ENCODE data around the gene CAMKK2.

Gene CAMKK2

DNA sequence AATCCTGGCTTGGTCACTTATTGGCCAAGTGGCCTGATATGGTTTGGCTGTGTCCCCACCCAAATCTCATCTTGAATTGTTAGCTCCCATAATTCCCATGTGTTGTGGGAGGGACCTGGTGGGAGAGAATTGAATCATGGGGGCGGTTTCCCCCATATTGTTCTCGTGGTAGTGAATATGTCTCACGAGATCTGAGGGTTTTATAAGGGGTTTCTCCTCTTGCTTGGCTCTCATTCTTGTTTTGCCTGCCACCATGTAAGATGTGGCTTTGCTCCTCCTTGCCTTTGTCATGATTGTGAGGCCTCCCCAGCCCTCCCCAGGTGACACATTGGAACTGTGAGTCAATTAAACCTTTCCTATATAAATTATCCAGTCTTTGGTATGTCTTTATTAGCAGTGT is 105.4 kb downstream of the CAMKK2 start:
- Histone ChIP-seq H3K9me3 (ENCODE audit: severe bottlenecking) (no peaks in the 10 kb centered on the region), H3K27ac (no peak overlapping the region), H3K27me3 (ENCODE audit: insufficient read depth, low read depth, severe bottlenecking) (no peaks in the 10 kb centered on the region), H3K36me3 (no peaks in the 10 kb centered on the region), H3K4me3 (ENCODE audit: low read depth, low read length) (no peak overlapping the region)
- TF ChIP-seq, protein P1, sequence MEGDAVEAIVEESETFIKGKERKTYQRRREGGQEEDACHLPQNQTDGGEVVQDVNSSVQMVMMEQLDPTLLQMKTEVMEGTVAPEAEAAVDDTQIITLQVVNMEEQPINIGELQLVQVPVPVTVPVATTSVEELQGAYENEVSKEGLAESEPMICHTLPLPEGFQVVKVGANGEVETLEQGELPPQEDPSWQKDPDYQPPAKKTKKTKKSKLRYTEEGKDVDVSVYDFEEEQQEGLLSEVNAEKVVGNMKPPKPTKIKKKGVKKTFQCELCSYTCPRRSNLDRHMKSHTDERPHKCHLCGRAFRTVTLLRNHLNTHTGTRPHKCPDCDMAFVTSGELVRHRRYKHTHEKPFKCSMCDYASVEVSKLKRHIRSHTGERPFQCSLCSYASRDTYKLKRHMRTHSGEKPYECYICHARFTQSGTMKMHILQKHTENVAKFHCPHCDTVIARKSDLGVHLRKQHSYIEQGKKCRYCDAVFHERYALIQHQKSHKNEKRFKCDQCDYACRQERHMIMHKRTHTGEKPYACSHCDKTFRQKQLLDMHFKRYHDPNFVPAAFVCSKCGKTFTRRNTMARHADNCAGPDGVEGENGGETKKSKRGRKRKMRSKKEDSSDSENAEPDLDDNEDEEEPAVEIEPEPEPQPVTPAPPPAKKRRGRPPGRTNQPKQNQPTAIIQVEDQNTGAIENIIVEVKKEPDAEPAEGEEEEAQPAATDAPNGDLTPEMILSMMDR (IDR thresholded peaks at IDR 0.05; ENCODE audit: low read depth, low read length) = no peak
- DNase-seq = no peak

DNA sequence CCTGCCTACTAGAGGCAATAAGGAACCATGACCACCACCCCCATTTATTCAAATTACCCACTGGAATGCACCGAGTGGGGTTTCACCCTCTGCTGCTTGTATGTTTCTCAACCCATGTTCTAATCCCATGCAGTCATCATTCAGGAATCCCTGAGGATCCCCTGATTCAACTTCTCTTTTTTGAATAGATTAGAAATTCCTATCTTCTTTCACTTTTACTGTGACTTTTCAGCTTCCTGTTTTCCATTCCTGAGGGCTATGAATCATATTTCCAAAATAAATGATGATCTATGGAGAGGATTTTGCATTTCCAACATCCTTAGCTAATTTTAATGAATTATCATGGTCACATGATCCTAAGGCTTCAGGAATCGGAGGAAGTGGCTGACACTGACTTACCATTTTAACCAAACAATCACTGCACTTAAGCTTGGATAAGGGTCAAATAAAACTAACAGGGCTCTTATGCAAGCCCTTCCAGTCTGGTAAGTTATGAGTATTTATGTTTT is 105.9 kb downstream of the CAMKK2 start:
- Histone ChIP-seq H3K4me3 (ENCODE audit: low read depth, low read length) (no peak overlapping the region), H3K9me3 (ENCODE audit: severe bottlenecking) (no peaks in the 10 kb centered on the region), H3K36me3 (no peaks in the 10 kb centered on the region), H3K27me3 (ENCODE audit: insufficient read depth, low read depth, severe bottlenecking) (no peaks in the 10 kb centered on the region), H3K27ac (no peak overlapping the region)
- TF ChIP-seq, protein P1 (IDR thresholded peaks at IDR 0.05; ENCODE audit: low read depth, low read length) = no peak
- DNase-seq = no peak

DNA sequence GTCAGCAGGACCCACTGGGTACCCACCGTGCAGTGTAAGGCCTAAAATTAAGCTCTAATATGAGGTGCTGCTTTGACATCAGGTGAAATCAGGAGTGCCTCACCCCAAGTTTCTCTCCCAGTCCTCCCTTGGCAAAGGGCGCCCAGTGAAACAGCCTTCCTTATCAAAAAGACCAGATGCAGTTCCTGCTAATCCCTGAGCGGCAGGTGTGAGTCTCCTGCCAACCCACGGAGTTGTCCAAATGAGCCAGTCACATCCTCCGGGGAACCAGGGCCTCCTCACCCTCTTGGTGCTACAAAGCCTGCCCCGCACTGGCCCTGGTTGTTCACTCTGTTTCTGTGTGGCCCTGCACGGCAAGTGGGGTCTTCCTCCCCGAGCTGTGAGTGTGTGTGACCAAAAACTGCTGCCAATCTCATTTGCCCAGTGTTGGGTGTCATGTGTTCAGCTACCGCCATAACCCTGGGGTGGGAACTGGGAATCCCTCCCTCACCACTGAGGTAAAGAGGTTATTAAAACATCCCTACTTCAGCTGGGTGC is 106.8 kb downstream of the CAMKK2 start:
- no peak overlapping the region for H3K27ac ChIP-seq
- no peaks in the 10 kb centered on the region for H3K27me3 ChIP-seq (ENCODE audit: insufficient read depth, low read depth, severe bottlenecking)
- TF ChIP-seq, protein P1 (IDR thresholded peaks at IDR 0.05; ENCODE audit: low read depth, low read length) = no peak
- no peak overlapping the region for H3K4me3 ChIP-seq (ENCODE audit: low read depth, low read length)
- no peak for DNase-seq
- H3K9me3 ChIP-seq (ENCODE audit: severe bottlenecking) = no peaks in the 10 kb centered on the region
- no peaks in the 10 kb centered on the region for H3K36me3 ChIP-seq

DNA sequence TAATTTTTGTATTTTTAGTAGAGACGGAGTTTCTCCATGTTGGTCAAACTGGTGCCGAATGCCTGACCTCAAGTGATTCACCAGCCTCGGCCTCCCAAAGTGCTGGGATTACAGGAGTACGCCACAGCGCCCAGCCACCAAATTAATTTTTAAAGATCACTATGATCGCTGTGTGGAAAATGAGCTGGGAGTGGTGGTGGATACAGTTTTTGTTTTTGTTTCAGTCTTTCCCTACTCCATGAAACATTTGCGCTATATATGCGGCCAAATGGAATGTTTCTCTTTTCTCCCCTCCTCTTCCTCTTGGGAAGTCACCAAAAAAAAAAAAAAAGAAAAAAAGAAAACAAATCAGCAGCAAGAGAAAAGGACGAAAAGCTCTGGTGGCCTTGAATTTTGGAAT is 107.4 kb downstream of the CAMKK2 start:
- no peaks in the 10 kb centered on the region for H3K27me3 ChIP-seq (ENCODE audit: insufficient read depth, low read depth, severe bottlenecking)
- no peaks in the 10 kb centered on the region for H3K9me3 ChIP-seq (ENCODE audit: severe bottlenecking)
- TF ChIP-seq, protein P1 (IDR thresholded peaks at IDR 0.05; ENCODE audit: low read depth, low read length) = no peak
- no peak overlapping the region for H3K4me3 ChIP-seq (ENCODE audit: low read depth, low read length)
- H3K27ac ChIP-seq = no peak overlapping the region
- no peaks in the 10 kb centered on the region for H3K36me3 ChIP-seq
- no peak for DNase-seq

DNA sequence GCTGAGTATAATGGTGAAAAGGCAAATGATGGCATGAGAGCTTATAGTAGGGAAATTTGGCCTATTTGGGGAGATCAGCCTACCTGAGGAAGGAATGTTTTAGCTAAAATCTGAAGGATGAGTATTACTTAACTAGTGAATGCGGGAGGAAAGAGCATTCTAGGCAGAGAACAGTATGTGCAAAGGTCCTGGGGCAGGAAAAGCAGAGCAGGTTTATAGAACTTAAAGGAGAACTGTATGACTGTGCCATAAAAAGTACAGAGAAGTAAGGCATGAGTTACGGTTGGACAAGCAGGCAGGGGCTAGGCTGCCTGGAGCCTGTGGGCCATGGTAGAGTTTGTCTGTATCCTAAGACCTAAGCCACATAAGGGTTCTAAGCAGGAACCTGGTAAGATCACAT is 108.3 kb downstream of the CAMKK2 start:
- no peak overlapping the region for H3K27ac ChIP-seq
- TF ChIP-seq, protein P1 (IDR thresholded peaks at IDR 0.05; ENCODE audit: low read depth, low read length) = no peak
- H3K36me3 ChIP-seq = no peaks in the 10 kb centered on the region
- no peaks in the 10 kb centered on the region for H3K27me3 ChIP-seq (ENCODE audit: insufficient read depth, low read depth, severe bottlenecking)
- DNase-seq = no peak
- no peaks in the 10 kb centered on the region for H3K9me3 ChIP-seq (ENCODE audit: severe bottlenecking)
- H3K4me3 ChIP-seq (ENCODE audit: low read depth, low read length) = no peak overlapping the region

Measured in WERI-Rb-1 (cell line).